Stromal cell of bone marrow (primary cell): ENCODE measurements around the gene CD4.

Source experiments
- DNase-seq: peaks from one replicate; pipeline ENCODE4 v3.0.0-alpha.2; 2012; ENCODE audit warnings: low read depth

CD4 gene

DNA sequence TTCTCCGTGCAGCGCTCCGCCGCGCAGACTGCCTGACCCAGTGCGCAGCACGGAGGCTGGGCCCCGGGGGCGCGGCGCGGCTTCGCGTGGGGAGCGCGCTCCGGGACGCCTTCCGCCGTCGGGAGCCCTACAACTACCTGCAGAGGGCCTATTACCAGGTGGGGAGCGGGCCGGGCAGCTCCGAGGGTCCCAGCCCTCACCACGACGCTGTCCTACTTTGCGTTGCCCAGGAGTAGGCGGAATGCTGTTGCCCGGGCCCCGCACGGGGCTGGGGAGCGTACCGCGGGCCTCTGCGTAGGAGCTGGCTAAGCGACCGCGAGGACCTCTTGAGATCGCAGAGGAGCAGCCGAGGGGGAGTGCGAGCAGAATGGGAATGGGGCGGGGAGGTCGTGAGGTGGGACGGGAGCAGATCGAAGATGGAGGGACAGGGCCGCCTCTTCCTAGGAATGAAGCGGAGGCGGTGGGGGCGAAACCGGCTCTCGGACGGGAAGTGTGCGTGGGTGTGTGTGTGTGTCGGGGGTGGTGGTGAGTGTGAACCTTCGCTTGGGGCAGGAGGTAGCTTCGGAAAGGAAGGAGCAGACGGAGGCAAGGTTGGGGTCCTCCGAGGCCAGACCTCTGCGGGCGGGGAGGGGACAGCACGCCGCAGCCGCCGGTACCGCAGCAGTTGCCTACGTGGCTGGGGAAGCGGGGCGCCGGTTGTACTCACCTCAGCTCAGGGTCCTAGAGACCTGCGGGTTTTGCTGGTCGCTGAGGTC, 39.6 kb downstream of the CD4 start:
- DNase-seq = peak; percentile 34

DNA sequence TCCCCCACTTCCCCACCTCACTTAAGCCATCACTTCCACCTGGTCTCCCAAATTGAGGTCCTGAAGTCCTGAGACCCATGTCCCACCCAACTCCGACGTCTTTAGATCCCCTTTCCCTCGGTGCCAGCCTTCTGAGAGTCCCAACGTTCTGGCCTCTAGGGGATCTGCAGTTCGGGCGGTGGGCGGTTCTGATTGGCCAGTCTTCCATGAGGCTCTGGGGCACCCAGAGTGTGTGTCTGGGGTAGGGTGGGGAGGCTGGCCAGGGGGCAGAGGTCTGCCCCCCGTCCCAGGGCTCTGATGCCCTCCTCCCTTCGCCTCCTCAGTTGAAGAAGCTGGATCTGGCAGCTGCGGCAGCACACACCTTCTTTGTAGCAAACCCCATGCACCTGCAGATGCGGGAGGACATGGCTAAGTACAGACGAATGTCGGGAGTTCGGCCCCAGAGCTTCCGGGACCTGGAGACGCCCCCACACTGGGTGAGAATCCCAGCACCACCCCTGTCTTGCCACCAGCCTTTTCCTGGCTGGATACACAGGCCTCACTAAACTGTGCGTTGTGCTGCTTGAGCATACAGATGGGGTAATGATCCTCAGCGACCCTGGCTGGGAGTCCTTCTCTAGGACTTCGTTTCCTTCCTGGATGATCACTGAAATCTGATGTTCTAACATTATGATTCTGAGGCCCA, 40.4 kb downstream of the CD4 start:
- no peak for DNase-seq

GRCh38 chr12:6830286-6830890, 41.1 kb downstream of the CD4 start:
- DNase-seq = no peak

- DNase-seq = no peak
Measured at GRCh38 chr12:6830999-6831398, 41.7 kb downstream of the CD4 start.

DNA sequence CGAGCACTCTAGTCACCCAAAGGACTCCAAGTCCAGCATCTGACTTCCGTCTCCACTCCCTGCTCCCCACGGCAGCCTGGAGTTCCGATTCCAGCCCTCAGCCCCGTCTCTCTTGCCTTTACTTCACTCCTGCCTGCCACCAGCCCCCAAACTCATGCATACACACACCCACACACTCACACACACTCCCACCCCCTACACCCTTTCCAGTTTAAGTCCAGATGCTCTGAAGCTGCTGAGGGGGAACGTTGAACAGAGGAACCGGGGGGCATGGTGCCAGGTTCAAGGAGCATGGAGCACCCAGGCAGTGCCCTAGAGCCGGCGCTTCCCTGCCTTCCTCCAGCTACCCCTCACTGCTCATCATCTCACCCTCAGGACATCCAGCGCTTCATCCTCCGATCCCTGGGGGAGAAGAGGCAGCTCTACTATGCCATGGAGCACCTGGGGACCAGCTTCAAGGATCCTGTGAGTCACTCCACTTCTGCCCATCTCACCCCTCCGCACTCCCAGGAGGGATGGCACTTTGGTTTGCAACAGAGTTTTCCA, 42.2 kb downstream of the CD4 start:
- no peak for DNase-seq

GRCh38 chr12:6832125-6832524, 42.8 kb downstream of the CD4 start:
- DNase-seq = no peak

GRCh38 chr12:6833189-6833890, 44.0 kb downstream of the CD4 start:
- DNase-seq = no peak

- DNase-seq = no peak
Measured at GRCh38 chr12:6834254-6834653, 44.9 kb downstream of the CD4 start.

GRCh38 chr12:6834873-6835272, 45.5 kb downstream of the CD4 start:
- no peak for DNase-seq

DNA sequence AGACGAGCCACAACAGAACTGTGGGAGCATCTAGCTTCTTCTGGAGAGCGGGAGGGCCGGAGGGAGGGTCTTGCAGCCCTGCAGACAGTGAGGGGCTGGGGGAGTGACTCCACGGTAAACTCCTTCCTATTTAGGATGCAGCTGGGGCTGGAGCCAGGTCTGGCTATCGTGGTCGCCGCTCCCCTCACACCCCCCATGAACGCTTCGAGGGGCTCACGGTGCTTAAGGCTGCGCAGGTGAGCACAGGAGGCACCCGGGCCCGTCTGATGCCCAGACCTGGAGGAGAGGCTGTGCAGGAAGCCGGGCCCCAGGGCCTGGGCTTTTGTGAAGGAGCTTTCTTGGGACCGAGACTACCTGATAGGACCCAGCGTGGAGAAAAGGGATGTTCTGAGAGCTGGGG, 47.5 kb downstream of the CD4 start:
- DNase-seq = no peak

GRCh38 chr12:6837370-6838060, 48.2 kb downstream of the CD4 start:
- no peak for DNase-seq

GRCh38 chr12:6838854-6839253, 49.5 kb downstream of the CD4 start:
- DNase-seq = no peak

DNA sequence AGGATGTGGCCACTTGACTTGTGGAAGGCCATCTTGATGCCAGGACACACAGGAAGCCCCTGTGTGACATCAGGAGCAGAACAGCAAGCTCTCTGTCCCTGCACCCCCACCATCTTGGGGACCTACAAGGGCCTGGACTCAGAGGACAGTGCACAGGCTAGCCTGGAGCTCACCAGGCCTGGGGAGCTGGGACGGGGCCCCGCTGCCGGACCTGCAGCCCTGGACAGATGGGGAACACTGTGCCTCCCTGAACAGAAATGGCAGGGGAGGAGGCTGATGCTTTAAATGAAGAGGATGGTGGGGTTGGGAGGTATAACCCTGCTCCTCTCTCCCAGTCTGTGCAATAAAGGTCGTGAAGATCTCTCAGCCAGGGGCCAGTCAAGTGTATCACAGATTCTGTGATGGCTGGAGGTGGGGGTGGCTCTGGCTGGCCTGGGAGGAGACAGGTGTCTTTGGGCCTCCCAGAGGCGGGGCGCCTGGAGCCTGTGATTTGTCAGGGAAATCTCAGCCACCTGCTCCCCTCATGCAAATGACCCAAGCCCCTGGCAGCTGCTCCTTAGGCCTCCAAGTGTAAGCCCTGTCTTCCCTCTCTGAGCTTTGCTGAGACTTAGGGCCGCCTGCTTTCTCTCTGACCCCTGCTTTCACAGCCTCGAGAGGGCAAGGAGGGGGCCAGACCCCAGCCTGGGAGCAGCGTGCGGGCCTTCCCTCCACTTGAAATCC, 50.3 kb downstream of the CD4 start:
- DNase-seq = no peak

- DNase-seq = no peak
Measured at GRCh38 chr12:6840330-6840729, 51.0 kb downstream of the CD4 start.

DNA sequence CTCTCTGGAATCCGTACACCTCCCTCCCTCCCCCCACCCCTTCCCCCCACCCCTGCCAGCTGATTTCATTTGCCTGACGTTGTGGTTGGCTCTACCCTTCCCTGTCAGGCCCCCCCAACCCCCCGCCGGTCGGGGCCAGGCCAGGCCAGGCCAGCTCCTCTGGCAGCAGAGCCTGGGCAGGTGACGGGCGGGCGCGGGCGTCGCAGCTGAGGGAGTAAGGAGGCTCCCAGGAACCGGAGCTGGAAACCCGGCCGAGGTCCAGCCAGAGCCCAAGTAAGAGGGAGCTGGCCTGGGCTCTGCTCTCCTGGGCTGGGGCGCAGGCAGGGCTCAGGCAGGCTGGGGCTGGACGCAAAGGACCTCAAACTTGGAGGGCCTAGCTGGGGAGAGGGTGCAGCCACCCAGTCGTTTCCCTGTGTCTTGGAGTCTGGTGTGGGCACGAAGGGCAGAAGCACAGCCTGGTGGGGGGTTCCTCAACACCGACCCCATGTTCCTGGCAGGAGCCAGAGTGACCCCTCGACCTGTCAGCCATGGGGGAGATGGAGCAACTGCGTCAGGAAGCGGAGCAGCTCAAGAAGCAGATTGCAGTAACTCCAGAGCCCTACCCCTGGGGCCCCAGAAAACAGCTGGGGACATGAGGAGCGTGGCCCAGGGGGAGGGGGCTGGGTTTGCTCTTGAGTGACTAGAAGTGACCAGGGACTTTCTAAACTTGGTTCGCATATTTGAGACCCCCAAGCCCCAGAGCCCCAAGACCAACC, 51.6 kb downstream of the CD4 start, which contains the start of gene GNB3:
GNB3 (plus strand) TSS at position 165 of the 755 bp plus-strand sequence; CDS start at position 528, 363 bp downstream.
- no peak for DNase-seq

DNA sequence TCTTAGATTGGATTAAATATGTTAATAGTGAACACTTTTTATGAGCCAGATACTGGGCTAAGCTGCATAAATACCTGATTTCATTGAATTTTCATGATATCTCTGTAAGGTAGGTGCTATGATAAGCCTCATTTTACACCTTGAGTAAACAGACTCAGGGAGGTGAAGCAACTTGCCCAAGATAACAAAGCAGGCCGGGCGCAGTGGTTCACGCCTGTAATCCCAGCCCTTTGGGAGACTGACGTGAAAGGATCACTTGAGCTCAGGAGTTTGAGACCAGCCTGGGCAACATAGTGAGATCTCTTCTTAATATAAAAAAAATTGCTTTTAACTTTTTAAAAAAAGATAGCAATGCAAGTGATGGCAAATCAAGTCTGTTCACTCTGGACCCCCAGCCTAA, 52.7 kb downstream of the CD4 start:
- DNase-seq = no peak

DNA sequence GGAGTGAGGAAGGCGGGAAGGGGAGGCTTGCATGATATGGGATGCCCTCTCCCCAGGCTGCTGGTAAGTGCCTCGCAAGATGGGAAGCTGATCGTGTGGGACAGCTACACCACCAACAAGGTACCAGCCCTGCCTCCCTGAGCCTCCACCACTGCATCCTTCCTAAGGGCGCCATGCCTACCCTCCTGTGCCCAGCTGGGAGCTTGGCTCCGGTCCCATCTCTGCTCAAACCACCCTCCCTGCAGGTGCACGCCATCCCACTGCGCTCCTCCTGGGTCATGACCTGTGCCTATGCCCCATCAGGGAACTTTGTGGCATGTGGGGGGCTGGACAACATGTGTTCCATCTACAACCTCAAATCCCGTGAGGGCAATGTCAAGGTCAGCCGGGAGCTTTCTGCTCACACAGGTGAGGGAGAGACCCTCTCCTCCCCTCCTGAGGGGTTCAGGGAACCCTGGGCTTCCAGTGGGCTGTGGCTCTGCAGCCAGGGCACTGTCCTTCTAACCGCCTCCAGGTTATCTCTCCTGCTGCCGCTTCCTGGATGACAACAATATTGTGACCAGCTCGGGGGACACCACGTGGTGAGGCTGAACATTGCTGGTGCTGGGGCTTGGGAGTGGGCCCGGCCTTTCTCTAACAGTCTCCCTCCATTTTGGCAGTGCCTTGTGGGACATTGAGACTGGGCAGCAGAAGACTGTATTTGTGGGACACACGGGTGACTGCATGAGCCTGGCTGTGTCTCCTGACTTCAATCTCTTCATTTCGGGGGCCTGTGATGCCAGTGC, 54.0 kb downstream of the CD4 start:
- DNase-seq = no peak

DNA sequence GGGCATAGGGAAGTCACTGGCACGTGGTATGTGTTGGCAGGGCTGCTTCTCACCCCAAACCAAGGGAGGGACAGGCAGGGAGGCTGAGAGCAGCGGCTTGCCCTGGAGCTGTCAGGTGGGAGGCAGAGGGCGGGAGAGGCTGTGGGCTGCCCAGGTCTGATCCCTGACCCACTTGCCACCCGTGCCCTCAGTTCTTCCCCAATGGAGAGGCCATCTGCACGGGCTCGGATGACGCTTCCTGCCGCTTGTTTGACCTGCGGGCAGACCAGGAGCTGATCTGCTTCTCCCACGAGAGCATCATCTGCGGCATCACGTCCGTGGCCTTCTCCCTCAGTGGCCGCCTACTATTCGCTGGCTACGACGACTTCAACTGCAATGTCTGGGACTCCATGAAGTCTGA, 56.1 kb downstream of the CD4 start:
- DNase-seq = no peak

- no peak for DNase-seq
Measured at GRCh38 chr12:6846316-6846869, 57.1 kb downstream of the CD4 start.
